Spleen (tissue), 11 donors: Measurements from ENCODE around the gene ADAM10. TPM values are rescaled to one million over a fixed set of nuclear protein-coding genes. Genes with fewer than 3 reads are reported as not detected.

Source experiments
- DNase-seq: peaks from one replicate; pipeline ENCODE4 v3.0.0-alpha.2; 2020
- H3K27ac ChIP-seq, 8 donors: fragments of 200-600 bp; sonication (generic) in 7 of 8; 1 replicate in 4 of 8; 2 replicates in 4 of 8; pipeline versions ENCODE4 v1.5.0 to v1.8.0; 2016 to 2021; ENCODE audit warnings: inconsistent platforms in 4 of 8, mild to moderate bottlenecking in 4 of 8, moderate library complexity in 1 of 8
- H3K27me3 ChIP-seq, 7 donors: fragments of 200-600 bp; sonication (generic) in 6 of 7; replicated peaks in 1 of 7; 1 replicate in 4 of 7; 2 replicates in 3 of 7; pipeline versions ENCODE4 v1.5.0 to v1.8.0; 2016 to 2021; ENCODE audit warnings: inconsistent platforms in 3 of 7, mild to moderate bottlenecking in 1 of 7
- H3K36me3 ChIP-seq, 6 donors: fragments of 200-600 bp; sonication (generic) in 5 of 6; 1 replicate in 4 of 6; 2 replicates in 2 of 6; pipeline versions ENCODE4 v1.5.0 to v1.8.0; 2016 to 2021; ENCODE audit warnings: inconsistent platforms in 2 of 6
- H3K4me1 ChIP-seq, 6 donors: fragments of 200-600 bp; sonication (generic) in 5 of 6; 1 replicate in 3 of 6; 2 replicates in 3 of 6; pipeline versions ENCODE4 v1.5.0 to v1.8.0; 2016 to 2021; ENCODE audit warnings: inconsistent platforms in 3 of 6
- H3K4me3 ChIP-seq, 8 donors: fragments of 200-600 bp; sonication (generic) in 7 of 8; 1 replicate in 4 of 8; 2 replicates in 4 of 8; pipeline versions ENCODE4 v1.5.0 to v1.8.0; 2016 to 2021; ENCODE audit warnings: inconsistent platforms in 4 of 8, mild to moderate bottlenecking in 4 of 8, moderate library complexity in 2 of 8
- H3K9me3 ChIP-seq, 8 donors: fragments of 200-600 bp; sonication (generic) in 7 of 8; 1 replicate in 4 of 8; 2 replicates in 4 of 8; pipeline versions ENCODE4 v1.5.0 to v1.8.0; 2016 to 2021; ENCODE audit warnings: inconsistent platforms in 4 of 8
- POLR2A ChIP-seq, 3 donors: fragments of 450-650 bp; IDR thresholded peaks; one replicate each; pipeline ENCODE4 v1.5.1; 2017; ENCODE audit warnings: antibody characterized with exemption in 3 of 3, mild to moderate bottlenecking in 1 of 3
- POLR2AphosphoS5 ChIP-seq, 3 donors: sonication (generic); formaldehyde crosslinking; IDR thresholded peaks; one replicate each; pipeline ENCODE4 v1.5.1; 2017; ENCODE audit warnings: antibody characterized with exemption in 3 of 3
- WGBS, 5 donors: extraction: QIAGEN DNeasy Blood & Tissue Kit in 3 of 5; methylation state at CpG; one replicate each; pipeline versions ENCODE4 v1.1.5 to v1.1.7; 2013 to 2018; 5-methylcytosine and 5-hydroxymethylcytosine counted together
- intact Hi-C: fragments of 100-400 bp; cut with DNase I; formaldehyde crosslinking; loops from one replicate; pipeline ENCODE4 v1.15.0; 2023; ENCODE audit warnings: low total_unique reads
- polyA plus RNA-seq, 3 donors: library from polyadenylated mRNA; stranded (reverse); fragments of 200-250 nt; gene quantifications; one replicate each; pipeline ENCODE4 v1.2.1, GENCODE V29; 2013
- total RNA-seq, 7 donors: library from RNA; depleted of rRNA in 3 of 7; stranded (reverse); fragments of >200 nt in 3 of 7; fragmentation: NEBNext Ultra II Directional in 4 of 7; extraction: Animal tissue kit (Norgen Biotek cat#: 25700) in 4 of 7; gene quantifications; one replicate each; pipeline versions ENCODE4 v1.1.0 to v1.2.1, GENCODE V29; 2016 to 2021
- TF ChIP-seq, protein P1 (sequence below), 11 experiments: fragments of 200-600 bp in 7 of 11; fragments of 450-650 bp in 4 of 11; sonication (generic) in 4 of 11; IDR thresholded peaks in 8 of 11; conservative IDR thresholded peaks in 3 of 11; 1 replicate in 7 of 11; 2 replicates in 4 of 11; pipeline versions ENCODE4 v1.4.0 to v1.8.0; 2016 to 2021; ENCODE audit warnings: antibody characterized with exemption in 11 of 11, inconsistent platforms in 4 of 11, mild to moderate bottlenecking in 1 of 11
- donor health status: healthy with polysubstance abuse.
- donor health status: DM: no; HTN: no; CAD: no; lungs with moderate emphysema.
- donor health status: DM: no; HTN: no; CAD: no.
- donor health status: Bipolar disorder and iron deficiency.
- donor health status: healthy.
- donor health status: DM: no; HTN: no; CAD: no.
- donor health status: DM: yes; HTN: yes; CAD: no.

Gene ADAM10
- total and polyA plus RNA-seq, 10 donors = 7.6 to 205 (median 123) TPM

- 83 to 87% (median 85%) methylated on average over 3 of the region's 3 CpGs for WGBS, 5 donors
- no peak for DNase-seq
- H3K27ac ChIP-seq = no peak overlapping the region
Observed at GRCh38 chr15:58583171-58583908, 166.2 kb downstream of the ADAM10 start.

GRCh38 chr15:58582160-58582559 is 167.3 kb downstream of the ADAM10 start:
- no peaks in the 10 kb centered on the region for H3K27me3 ChIP-seq
- intact Hi-C loops = no loop called here
- peaks cover 0 to 15% (median 3%) of the 10 kb centered on the region in 6 donors for H3K4me1 ChIP-seq
- 75 to 86% (median 77%) methylated on average over 3 of the region's 3 CpGs for WGBS, 5 donors
- DNase-seq = no peak
- no peak for TF ChIP-seq POLR2A (IDR thresholded peaks at IDR 0.05)
- no peak for TF ChIP-seq POLR2AphosphoS5 (IDR thresholded peaks at IDR 0.05)
- TF ChIP-seq, protein P1, sequence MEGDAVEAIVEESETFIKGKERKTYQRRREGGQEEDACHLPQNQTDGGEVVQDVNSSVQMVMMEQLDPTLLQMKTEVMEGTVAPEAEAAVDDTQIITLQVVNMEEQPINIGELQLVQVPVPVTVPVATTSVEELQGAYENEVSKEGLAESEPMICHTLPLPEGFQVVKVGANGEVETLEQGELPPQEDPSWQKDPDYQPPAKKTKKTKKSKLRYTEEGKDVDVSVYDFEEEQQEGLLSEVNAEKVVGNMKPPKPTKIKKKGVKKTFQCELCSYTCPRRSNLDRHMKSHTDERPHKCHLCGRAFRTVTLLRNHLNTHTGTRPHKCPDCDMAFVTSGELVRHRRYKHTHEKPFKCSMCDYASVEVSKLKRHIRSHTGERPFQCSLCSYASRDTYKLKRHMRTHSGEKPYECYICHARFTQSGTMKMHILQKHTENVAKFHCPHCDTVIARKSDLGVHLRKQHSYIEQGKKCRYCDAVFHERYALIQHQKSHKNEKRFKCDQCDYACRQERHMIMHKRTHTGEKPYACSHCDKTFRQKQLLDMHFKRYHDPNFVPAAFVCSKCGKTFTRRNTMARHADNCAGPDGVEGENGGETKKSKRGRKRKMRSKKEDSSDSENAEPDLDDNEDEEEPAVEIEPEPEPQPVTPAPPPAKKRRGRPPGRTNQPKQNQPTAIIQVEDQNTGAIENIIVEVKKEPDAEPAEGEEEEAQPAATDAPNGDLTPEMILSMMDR (IDR thresholded peaks at IDR 0.05 in 8 of 11, conservative IDR thresholded peaks at IDR 0.05 in 3 of 11) = no peak
- no peak overlapping the region for H3K27ac ChIP-seq
- H3K9me3 ChIP-seq = peaks cover 0 to 19% (median 6%) of the 10 kb centered on the region in 8 donors
- H3K36me3 ChIP-seq = no peaks in the 10 kb centered on the region
- H3K4me3 ChIP-seq = no peak overlapping the region

More at GRCh38 chr15:58583171-58583908, 166.2 kb downstream of the ADAM10 start:
- intact Hi-C loops = no loop called here
- no peaks in the 10 kb centered on the region for H3K36me3 ChIP-seq
- no peak overlapping the region for H3K4me3 ChIP-seq
- TF ChIP-seq, protein P1 (IDR thresholded peaks at IDR 0.05 in 8 of 11, conservative IDR thresholded peaks at IDR 0.05 in 3 of 11) = no peak
- TF ChIP-seq POLR2AphosphoS5 (IDR thresholded peaks at IDR 0.05) (no peak), POLR2A (IDR thresholded peaks at IDR 0.05) (no peak)
- H3K27me3 ChIP-seq = no peaks in the 10 kb centered on the region
- peaks cover 0 to 19% (median 6%) of the 10 kb centered on the region in 8 donors for H3K9me3 ChIP-seq
- peaks cover 0 to 15% (median 3%) of the 10 kb centered on the region in 6 donors for H3K4me1 ChIP-seq

DNA sequence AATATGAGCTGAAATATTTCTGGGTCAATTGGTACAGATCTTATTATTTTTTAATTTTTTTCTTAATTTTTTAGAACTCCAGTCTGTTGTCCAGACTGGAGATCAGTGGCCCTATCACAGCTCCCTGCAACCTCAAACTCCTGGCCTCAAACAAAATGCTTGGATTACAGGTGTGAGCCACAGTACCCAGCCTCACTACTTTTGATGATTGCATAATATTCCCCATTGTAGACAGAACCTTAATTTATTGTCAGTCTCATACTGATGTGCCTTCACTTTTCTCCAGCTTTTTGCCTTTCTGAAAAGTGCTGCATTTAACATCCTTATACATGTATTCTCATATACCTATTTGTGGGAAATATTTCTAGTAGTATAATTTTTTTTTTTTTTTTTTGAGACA is 172.8 kb downstream of the ADAM10 start:
- Histone ChIP-seq H3K9me3 (no peaks in the 10 kb centered on the region), H3K4me3 (no peak overlapping the region), H3K27ac (no peak overlapping the region), H3K36me3 (no peaks in the 10 kb centered on the region), H3K27me3 (no peaks in the 10 kb centered on the region), H3K4me1 (no peaks in the 10 kb centered on the region)
- intact Hi-C loops = no loop called here
- TF ChIP-seq POLR2AphosphoS5 (IDR thresholded peaks at IDR 0.05) (no peak), POLR2A (IDR thresholded peaks at IDR 0.05) (no peak)
- TF ChIP-seq, protein P1 (IDR thresholded peaks at IDR 0.05 in 8 of 11, conservative IDR thresholded peaks at IDR 0.05 in 3 of 11) = no peak
- no peak for DNase-seq

GRCh38 chr15:58575045-58575786 is 174.3 kb downstream of the ADAM10 start:
- TF ChIP-seq POLR2A (IDR thresholded peaks at IDR 0.05) = no peak
- TF ChIP-seq, protein P1 (IDR thresholded peaks at IDR 0.05 in 8 of 11, conservative IDR thresholded peaks at IDR 0.05 in 3 of 11) = no peak
- TF ChIP-seq POLR2AphosphoS5 (IDR thresholded peaks at IDR 0.05) = no peak
- no peak overlapping the region for H3K27ac ChIP-seq
- WGBS, 5 donors = 92 to 96% (median 95%) methylated on average over 14 of the region's 14 CpGs
- no peaks in the 10 kb centered on the region for H3K36me3 ChIP-seq
- H3K27me3 ChIP-seq = no peaks in the 10 kb centered on the region
- no peaks in the 10 kb centered on the region for H3K4me1 ChIP-seq
- intact Hi-C loops = no loop called here
- H3K9me3 ChIP-seq = no peaks in the 10 kb centered on the region
- H3K4me3 ChIP-seq = no peak overlapping the region
- no peak for DNase-seq
